IPS-20b (cell line): ENCODE results near the gene KCNK18.

Experiments
- H3K27ac ChIP-seq: one replicate; pipeline ENCODE4 v1.5.1; 2013; ENCODE audit warnings: low read length
- H3K27me3 ChIP-seq: 2 replicates; pipeline ENCODE4 v1.6.1; 2013; ENCODE audit warnings: mild to moderate bottlenecking, low read length, inconsistent platforms; ENCODE audit not compliant: insufficient read depth
- H3K36me3 ChIP-seq: 2 replicates; pipeline ENCODE4 v1.6.1; 2013; ENCODE audit warnings: low read depth, mild to moderate bottlenecking, inconsistent platforms, low read length, moderate library complexity; ENCODE audit not compliant: insufficient read depth
- H3K4me1 ChIP-seq: 2 replicates; pipeline ENCODE4 v1.6.1; 2013; ENCODE audit warnings: mild to moderate bottlenecking, control low read depth, inconsistent platforms, low read length, moderate library complexity; ENCODE audit not compliant: insufficient read depth
- H3K4me3 ChIP-seq: 2 replicates; pipeline ENCODE4 v1.5.1; 2013; ENCODE audit warnings: mild to moderate bottlenecking, low read length, inconsistent platforms
- H3K9ac ChIP-seq: 2 replicates; pipeline ENCODE4 v1.6.1; 2013; ENCODE audit warnings: low read depth, mild to moderate bottlenecking, inconsistent platforms, low read length, moderate library complexity
- H3K9me3 ChIP-seq: 2 replicates; pipeline ENCODE4 v1.6.1; 2013; ENCODE audit warnings: mild to moderate bottlenecking, low read depth, low read length, inconsistent platforms; ENCODE audit not compliant: insufficient read depth

KCNK18 gene

GRCh38 chr10:117204316-117204715 is 7.0 kb downstream of the KCNK18 start:
- H3K27ac ChIP-seq = no peak overlapping the region
- H3K4me3 ChIP-seq = no peak overlapping the region
- H3K27me3 ChIP-seq = no peaks in the 10 kb centered on the region
- H3K4me1 ChIP-seq = no peaks in the 10 kb centered on the region; the same call in 1 of the 2 replicates
- no peak overlapping the region for H3K9ac ChIP-seq
- no peaks in the 10 kb centered on the region for H3K36me3 ChIP-seq
- H3K9me3 ChIP-seq = no peaks in the 10 kb centered on the region; the same call in 1 of the 2 replicates

GRCh38 chr10:117212176-117212575 is 14.9 kb downstream of the KCNK18 start:
- no peak overlapping the region for H3K9ac ChIP-seq
- peaks cover 49% of the 10 kb centered on the region for H3K27me3 ChIP-seq

GRCh38 chr10:117214401-117214800 is 17.1 kb downstream of the KCNK18 start:
- no peaks in the 10 kb centered on the region for H3K4me1 ChIP-seq
- H3K36me3 ChIP-seq = no peaks in the 10 kb centered on the region
- H3K27me3 ChIP-seq = peaks cover 68% of the 10 kb centered on the region

More at GRCh38 chr10:117212176-117212575, 14.9 kb downstream of the KCNK18 start:
- no peaks in the 10 kb centered on the region for H3K36me3 ChIP-seq
- H3K4me1 ChIP-seq = no peaks in the 10 kb centered on the region
- no peak overlapping the region for H3K4me3 ChIP-seq
- H3K27ac ChIP-seq = no peak overlapping the region
- H3K9me3 ChIP-seq = no peaks in the 10 kb centered on the region

GRCh38 chr10:117215079-117215478 is 17.8 kb downstream of the KCNK18 start:
- Histone ChIP-seq H3K36me3 (no peaks in the 10 kb centered on the region), H3K9me3 (no peaks in the 10 kb centered on the region), H3K4me3 (no peak overlapping the region), H3K27ac (no peak overlapping the region), H3K4me1 (no peaks in the 10 kb centered on the region), H3K27me3 (peaks cover 68% of the 10 kb centered on the region), H3K9ac (no peak overlapping the region)

More at GRCh38 chr10:117214401-117214800, 17.1 kb downstream of the KCNK18 start:
- Histone ChIP-seq H3K9me3 (no peaks in the 10 kb centered on the region), H3K9ac (no peak overlapping the region), H3K4me3 (no peak overlapping the region), H3K27ac (no peak overlapping the region)

GRCh38 chr10:117216028-117216427 is 18.7 kb downstream of the KCNK18 start:
- no peaks in the 10 kb centered on the region for H3K4me1 ChIP-seq
- H3K27ac ChIP-seq = no peak overlapping the region
- no peak overlapping the region for H3K9ac ChIP-seq
- peak overlapping the region; percentile 82; the same call in 1 of the 2 replicates for H3K4me3 ChIP-seq
- H3K36me3 ChIP-seq = no peaks in the 10 kb centered on the region
- H3K9me3 ChIP-seq = no peaks in the 10 kb centered on the region
- peaks cover 67% of the 10 kb centered on the region for H3K27me3 ChIP-seq

- H3K27ac ChIP-seq = no peak overlapping the region
- peak overlapping the region; percentile 82 for H3K4me3 ChIP-seq
- H3K27me3 ChIP-seq = peaks cover 62% of the 10 kb centered on the region
- no peaks in the 10 kb centered on the region for H3K36me3 ChIP-seq
- H3K4me1 ChIP-seq = peaks cover 1% of the 10 kb centered on the region; the same call in 1 of the 2 replicates
- no peaks in the 10 kb centered on the region for H3K9me3 ChIP-seq
- H3K9ac ChIP-seq = peak overlapping the region; percentile 48; the same call in 1 of the 2 replicates
These were observed 19.4 kb downstream of the KCNK18 start for GRCh38 chr10:117216611-117217195.

- Histone ChIP-seq H3K27me3 (peaks cover 62% of the 10 kb centered on the region), H3K9me3 (no peaks in the 10 kb centered on the region), H3K4me3 (peak overlapping the region; percentile 82), H3K4me1 (peaks cover 3% of the 10 kb centered on the region; the same call in 1 of the 2 replicates), H3K27ac (no peak overlapping the region), H3K9ac (peak overlapping the region; percentile 48; the same call in 1 of the 2 replicates), H3K36me3 (no peaks in the 10 kb centered on the region)
These were observed 20.0 kb downstream of the KCNK18 start for GRCh38 chr10:117217196-117217761.

GRCh38 chr10:117218654-117219053 is 21.4 kb downstream of the KCNK18 start:
- Histone ChIP-seq H3K27me3 (peaks cover 55% of the 10 kb centered on the region), H3K27ac (no peak overlapping the region), H3K4me3 (no peak overlapping the region), H3K4me1 (peaks cover 3% of the 10 kb centered on the region; the same call in 1 of the 2 replicates), H3K9me3 (no peaks in the 10 kb centered on the region), H3K36me3 (no peaks in the 10 kb centered on the region), H3K9ac (no peak overlapping the region)

GRCh38 chr10:117221156-117221711 is 23.9 kb downstream of the KCNK18 start:
- Histone ChIP-seq H3K36me3 (no peaks in the 10 kb centered on the region), H3K4me1 (peaks cover 3% of the 10 kb centered on the region; the same call in 1 of the 2 replicates), H3K4me3 (no peak overlapping the region), H3K9me3 (no peaks in the 10 kb centered on the region), H3K27ac (no peak overlapping the region), H3K9ac (no peak overlapping the region), H3K27me3 (peaks cover 32% of the 10 kb centered on the region)

GRCh38 chr10:117222552-117222951 is 25.3 kb downstream of the KCNK18 start:
- Histone ChIP-seq H3K27ac (no peak overlapping the region), H3K9me3 (no peaks in the 10 kb centered on the region), H3K4me1 (peaks cover 3% of the 10 kb centered on the region; the same call in 1 of the 2 replicates), H3K27me3 (peaks cover 19% of the 10 kb centered on the region), H3K36me3 (no peaks in the 10 kb centered on the region), H3K9ac (no peak overlapping the region), H3K4me3 (no peak overlapping the region)

GRCh38 chr10:117222976-117223692 is 25.8 kb downstream of the KCNK18 start:
- Histone ChIP-seq H3K4me3 (no peak overlapping the region), H3K9ac (no peak overlapping the region), H3K4me1 (peaks cover 3% of the 10 kb centered on the region; the same call in 1 of the 2 replicates), H3K27me3 (peaks cover 16% of the 10 kb centered on the region), H3K36me3 (no peaks in the 10 kb centered on the region), H3K9me3 (no peaks in the 10 kb centered on the region), H3K27ac (no peak overlapping the region)
